ENCODE data around the gene EFNB3.

The EFNB3 gene

GRCh38 chr17:7687908-7688807, 16.8 kb upstream of the EFNB3 start, which contains the start of gene WRAP53:
WRAP53 (plus strand) TSS chr17:7688477; CDS start chr17:7688649, 172 bp downstream.
- Histone ChIP-seq H3K27ac (ENCODE audit: extremely low read depth, low read depth, low read length) (peak within 1 kb of the TSS; percentile 96), H3K4me3 (ENCODE audit: low read depth, low read length) (peak within 1 kb of the TSS; percentile 93), H3K4me1 (ENCODE audit: control insufficient read depth, insufficient read depth, low read length) (peaks cover 13% of the 10 kb centered on the region), H3K36me3 (ENCODE audit: control insufficient read depth in 2 of 2, insufficient read depth in 1 of 2, low read length in 2 of 2) (peaks cover 22 to 25% of the 10 kb centered on the region in 2 experiments; a peak in 2 of 3 replicates), H3K9me3 (ENCODE audit: control insufficient read depth, insufficient read depth, low read depth, low read length) (no peaks in the 10 kb centered on the region)
- POLR2A ChIA-PET = interaction anchor here (0.6 to 6.2 kb wide), 57 partner anchors 11 to 642 kb away, joined by 3 to 215 read pairs (median 7); partner anchors contain the start of genes ATP1B2, CD68, CNTROB and DNAH2
- CTCF ChIA-PET = interaction anchor here (0.6 to 9.3 kb wide), 57 partner anchors 9 to 1905 kb away, joined by 3 to 207 read pairs (median 5); partner anchors contain the start of genes ATP1B2, CD68, DNAH2 and EFNB3
- TF ChIP-seq BCL11B (tag by site-specific recombination; IDR thresholded peaks at IDR 0.05; ENCODE audit: low read depth) = 0 out of 2 replicates have a peak, but pooled peaks have one; percentile 50
- TF ChIP-seq ZNF664 (tag by site-specific recombination; IDR thresholded peaks at IDR 0.05) = peak; percentile 32; the same call in 1 of the 2 replicates
- TF ChIP-seq ZNF2 (tag by site-specific recombination; IDR thresholded peaks at IDR 0.05) = peak; percentile 82
- peak; percentile 2; the same call in 1 of the 2 replicates for TF ChIP-seq PRDM1 (tag by site-specific recombination; IDR thresholded peaks at IDR 0.05)
- peak; percentile 25; the same call in 1 of the 2 replicates for TF ChIP-seq GLIS1 (tag by site-specific recombination; IDR thresholded peaks at IDR 0.05)
- peak; percentile 63 for TF ChIP-seq ZFHX2 (tag by site-specific recombination; conservative IDR thresholded peaks at IDR 0.05)
- TF ChIP-seq ZNF501 (tag by site-specific recombination; IDR thresholded peaks at IDR 0.05) = peak; percentile 24; the same call in 1 of the 2 replicates
- peak; percentile 63; the same call in 1 of the 2 replicates for TF ChIP-seq KLF8 (tag by site-specific recombination; IDR thresholded peaks at IDR 0.05)
- TF ChIP-seq OVOL3 (tag by site-specific recombination; IDR thresholded peaks at IDR 0.05) = 0 out of 2 replicates have a peak, but pooled peaks have one; percentile 21
- TF ChIP-seq ZNF600 (tag by site-specific recombination; IDR thresholded peaks at IDR 0.05) = peak; percentile 70
- peak; percentile 71 for TF ChIP-seq ZBTB11 (tag by site-specific recombination; conservative IDR thresholded peaks at IDR 0.05; ENCODE audit: low read depth)
- TF ChIP-seq ZNF658 (tag by site-specific recombination; IDR thresholded peaks at IDR 0.05) = no peak
- 0 out of 2 replicates have a peak, but pooled peaks have one; percentile 19 for TF ChIP-seq BCL11A (tag by site-specific recombination; IDR thresholded peaks at IDR 0.05; ENCODE audit: low read depth)
- TF ChIP-seq ZNF677 (tag by site-specific recombination; IDR thresholded peaks at IDR 0.05) = 0 out of 2 replicates have a peak, but pooled peaks have one; percentile 13
- no peak for TF ChIP-seq ZNF404 (tag by site-specific recombination; IDR thresholded peaks at IDR 0.05)
- TF ChIP-seq PRDM10 (tag by site-specific recombination; IDR thresholded peaks at IDR 0.05) = peak; percentile 56
- 0 out of 2 replicates have a peak, but pooled peaks have one; percentile 17 for TF ChIP-seq ZFP69B (tag by site-specific recombination; IDR thresholded peaks at IDR 0.05)
- TF ChIP-seq ZNF140 (tag by site-specific recombination; IDR thresholded peaks at IDR 0.05) = peak; percentile 24; the same call in 1 of the 2 replicates
- TF ChIP-seq ZBTB8A (tag by site-specific recombination; IDR thresholded peaks at IDR 0.05) = peak; percentile 31; the same call in 1 of the 2 replicates
- peak; percentile 54; the same call in 1 of the 2 replicates for TF ChIP-seq ZNF518A (tag by site-specific recombination; conservative IDR thresholded peaks at IDR 0.05; ENCODE audit: low read depth)
- peak; percentile 75 for TF ChIP-seq SP2 (tag by site-specific recombination; IDR thresholded peaks at IDR 0.05)
- no peak for TF ChIP-seq ZNF843 (tag by site-specific recombination; IDR thresholded peaks at IDR 0.05)
- peak; percentile 90 for TF ChIP-seq ZNF366 (tag by site-specific recombination; conservative IDR thresholded peaks at IDR 0.05)
- TF ChIP-seq RBAK (tag by site-specific recombination; IDR thresholded peaks at IDR 0.05) = no peak
- no peak for TF ChIP-seq ZSCAN23 (tag by site-specific recombination; IDR thresholded peaks at IDR 0.05)

All from HEK293 (cell line).